Activated naive CD8-positive, alpha-beta T cell treated with anti-CD3 and anti-CD28 coated beads, Interleukin-2, amount 10 ng/mL, durations not matched to agents 7 days and 5 days (primary cell): ENCODE results near the gene GNA15. TPM values are rescaled to one million over a fixed set of nuclear protein-coding genes. Genes with fewer than 3 reads are reported as not detected.
"Not testable (repeated sequence)": the region's sequence is repeated elsewhere in the genome, so short reads cannot be mapped to it uniquely, and the experiment has no call there.

Experiments used
- ATAC-seq: fragments of 150-1000 bp; cut with Tn5 transposase; one replicate; pipeline ENCODE4 v1.10.0; 2021; ENCODE audit warnings: low read depth, moderate library complexity
- POLR2A ChIA-PET: fragments of 350-600 bp; sonication (Branson Sonifier 250); formaldehyde crosslinking; loops from one replicate; lab custom pipeline; 2021; ENCODE audit warnings: antibody characterized with exemption; lab: Charles Lee
- DNase-seq: peaks from one replicate; pipeline ENCODE4 v3.0.0; 2021
- H3K27ac Mint-ChIP-seq: one replicate; pipeline ENCODE4 v1.8.0; 2022; ENCODE audit warnings: mild to moderate bottlenecking, mixed read lengths
- H3K27me3 Mint-ChIP-seq: one replicate; pipeline ENCODE4 v1.8.0; 2022; ENCODE audit warnings: mild to moderate bottlenecking, moderate library complexity, mixed read lengths
- H3K36me3 Mint-ChIP-seq: one replicate; pipeline ENCODE4 v1.8.0; 2021; ENCODE audit warnings: mild to moderate bottlenecking, mixed read lengths
- H3K4me1 Mint-ChIP-seq: one replicate; pipeline ENCODE4 v1.8.0; 2021; ENCODE audit warnings: mixed read lengths
- H3K4me3 Mint-ChIP-seq: one replicate; pipeline ENCODE4 v1.8.0; 2022; ENCODE audit warnings: mild to moderate bottlenecking, moderate library complexity, mixed read lengths
- H3K9me3 Mint-ChIP-seq: one replicate; pipeline ENCODE4 v1.8.0; 2021; ENCODE audit warnings: mixed read lengths
- total RNA-seq, 2 experiments: library from RNA; stranded (reverse); gene quantifications; one replicate each; pipeline ENCODE4 v1.2.3, GENCODE V29; 2021

GNA15 gene
- 10 to 100 TPM; 17.9 to 19.5 TPM for total RNA-seq

GRCh38 chr19:3135961-3136683, at the start of gene GNA15:
Gene GNA15 (plus strand): TSS chr19:3136033. CDS start chr19:3136451, 418 bp downstream.
- H3K27me3 Mint-ChIP-seq: peaks cover 3% of the 10 kb centered on the region
- peaks cover 12% of the 10 kb centered on the region for H3K36me3 Mint-ChIP-seq
- H3K27ac Mint-ChIP-seq: peak within 1 kb of the TSS; percentile 63
- H3K9me3 Mint-ChIP-seq: no peaks in the 10 kb centered on the region
- peaks cover 39% of the 10 kb centered on the region for H3K4me1 Mint-ChIP-seq
- no peak for ATAC-seq
- DNase-seq: peak; percentile 48
- H3K4me3 Mint-ChIP-seq: peak within 1 kb of the TSS; percentile 75
- POLR2A ChIA-PET: interaction anchor here (0.7 to 1.5 kb wide), 2 partner anchors 43 to 420 kb away, joined by 3 to 4 read pairs; partner anchors contain the start of gene S1PR4

GRCh38 chr19:3087769-3088168, 48.1 kb upstream of the GNA15 start:
- Mint-ChIP-seq H3K9me3 (no peaks in the 10 kb centered on the region), H3K4me1 (no peaks in the 10 kb centered on the region), H3K27ac (no peak overlapping the region), H3K27me3 (peaks cover 12% of the 10 kb centered on the region), H3K36me3 (no peaks in the 10 kb centered on the region), H3K4me3 (no peak overlapping the region)
- DNase-seq (no peak), ATAC-seq (no peak)
- POLR2A ChIA-PET: no interaction called here

- peaks cover 16% of the 10 kb centered on the region for H3K27me3 Mint-ChIP-seq
- H3K27ac Mint-ChIP-seq, DNase-seq, H3K36me3 Mint-ChIP-seq, H3K4me3 Mint-ChIP-seq, H3K9me3 Mint-ChIP-seq, ATAC-seq, POLR2A ChIA-PET, H3K4me1 Mint-ChIP-seq: not testable (repeated sequence)
Measured at GRCh38 chr19:3089299-3089855, 46.5 kb upstream of the GNA15 start.

GRCh38 chr19:3094601-3095440, 41.0 kb upstream of the GNA15 start:
- Mint-ChIP-seq H3K4me1 (peaks cover 14% of the 10 kb centered on the region), H3K4me3 (peak overlapping the region; percentile 61), H3K27ac (no peak overlapping the region), H3K9me3 (no peaks in the 10 kb centered on the region), H3K36me3 (no peaks in the 10 kb centered on the region), H3K27me3 (peaks cover 41% of the 10 kb centered on the region)
- DNase-seq (no peak), ATAC-seq (peak; percentile 38)
- POLR2A ChIA-PET: interaction anchor here (0.6 kb wide), 1 partner anchor 122 kb away, joined by 4 read pairs; no protein-coding TSS in a partner anchor

- peaks cover 14% of the 10 kb centered on the region for H3K4me1 Mint-ChIP-seq
- peak overlapping the region; percentile 61 for H3K4me3 Mint-ChIP-seq
- no peak for ATAC-seq
- H3K36me3 Mint-ChIP-seq: no peaks in the 10 kb centered on the region
- H3K9me3 Mint-ChIP-seq: no peaks in the 10 kb centered on the region
- DNase-seq: no peak
- peaks cover 39% of the 10 kb centered on the region for H3K27me3 Mint-ChIP-seq
- H3K27ac Mint-ChIP-seq: no peak overlapping the region
- POLR2A ChIA-PET: no interaction called here
Measured at GRCh38 chr19:3095441-3096191, 40.2 kb upstream of the GNA15 start.

- Mint-ChIP-seq H3K36me3 (no peaks in the 10 kb centered on the region), H3K9me3 (no peaks in the 10 kb centered on the region), H3K27ac (no peak overlapping the region), H3K4me1 (peaks cover 14% of the 10 kb centered on the region), H3K4me3 (no peak overlapping the region), H3K27me3 (peaks cover 36% of the 10 kb centered on the region)
- no peak for DNase-seq
- POLR2A ChIA-PET: no interaction called here
- no peak for ATAC-seq
Measured at GRCh38 chr19:3096267-3096901, 39.4 kb upstream of the GNA15 start.

- H3K27me3 Mint-ChIP-seq: peaks cover 39% of the 10 kb centered on the region
- H3K4me3 Mint-ChIP-seq: no peak overlapping the region
- H3K27ac Mint-ChIP-seq: no peak overlapping the region
- H3K9me3 Mint-ChIP-seq: no peaks in the 10 kb centered on the region
- DNase-seq: no peak
- H3K4me1 Mint-ChIP-seq: peaks cover 14% of the 10 kb centered on the region
- no peaks in the 10 kb centered on the region for H3K36me3 Mint-ChIP-seq
- no peak for ATAC-seq
- POLR2A ChIA-PET: interaction anchor here (0.5 kb wide), 1 partner anchor 358 kb away, joined by 6 read pairs; no protein-coding TSS in a partner anchor
Measured at GRCh38 chr19:3096902-3097326, 38.9 kb upstream of the GNA15 start.

GRCh38 chr19:3097442-3097871, 38.4 kb upstream of the GNA15 start:
- POLR2A ChIA-PET: interaction anchor here (0.5 kb wide), 1 partner anchor 359 kb away, joined by 6 read pairs; no protein-coding TSS in a partner anchor
- Mint-ChIP-seq H3K27ac (no peak overlapping the region), H3K27me3 (peaks cover 34% of the 10 kb centered on the region), H3K36me3 (no peaks in the 10 kb centered on the region), H3K9me3 (no peaks in the 10 kb centered on the region), H3K4me3 (no peak overlapping the region), H3K4me1 (peaks cover 14% of the 10 kb centered on the region)
- ATAC-seq (no peak), DNase-seq (no peak)

GRCh38 chr19:3098141-3098514, 37.7 kb upstream of the GNA15 start:
- POLR2A ChIA-PET: interaction anchor here (1.5 kb wide), 1 partner anchor 62 kb away, joined by 4 read pairs; no protein-coding TSS in a partner anchor
- H3K36me3 Mint-ChIP-seq: no peaks in the 10 kb centered on the region

GRCh38 chr19:3098515-3099346, 37.1 kb upstream of the GNA15 start:
- no peaks in the 10 kb centered on the region for H3K9me3 Mint-ChIP-seq
- H3K36me3 Mint-ChIP-seq: no peaks in the 10 kb centered on the region
- peaks cover 14% of the 10 kb centered on the region for H3K4me1 Mint-ChIP-seq
- H3K4me3 Mint-ChIP-seq: peak overlapping the region; percentile 42
- ATAC-seq (peak; percentile 25), DNase-seq (peak; percentile 42)
- peaks cover 28% of the 10 kb centered on the region for H3K27me3 Mint-ChIP-seq
- H3K27ac Mint-ChIP-seq: no peak overlapping the region
- POLR2A ChIA-PET: interaction anchor here (1.5 kb wide), 1 partner anchor 63 kb away, joined by 4 read pairs; no protein-coding TSS in a partner anchor

More at GRCh38 chr19:3098141-3098514, 37.7 kb upstream of the GNA15 start:
- ATAC-seq: no peak
- Mint-ChIP-seq H3K4me3 (no peak overlapping the region), H3K27me3 (peaks cover 33% of the 10 kb centered on the region), H3K9me3 (no peaks in the 10 kb centered on the region), H3K4me1 (peaks cover 14% of the 10 kb centered on the region), H3K27ac (no peak overlapping the region)
- peak; percentile 29 for DNase-seq

GRCh38 chr19:3099347-3100145, 36.3 kb upstream of the GNA15 start:
- Mint-ChIP-seq H3K4me3 (no peak overlapping the region), H3K27me3 (peaks cover 28% of the 10 kb centered on the region), H3K4me1 (peaks cover 18% of the 10 kb centered on the region)

More at GRCh38 chr19:3099347-3100145, 36.3 kb upstream of the GNA15 start:
- H3K27ac Mint-ChIP-seq: no peak overlapping the region
- POLR2A ChIA-PET: interaction anchor here (0.5 to 1.5 kb wide), 2 partner anchors 64 to 1122 kb away, joined by 3 to 4 read pairs; no protein-coding TSS in a partner anchor
- H3K9me3 Mint-ChIP-seq: no peaks in the 10 kb centered on the region
- H3K36me3 Mint-ChIP-seq: no peaks in the 10 kb centered on the region
- no peak for ATAC-seq
- DNase-seq: peak; percentile 28
